Lower leg skin (tissue), 3 donors: ENCODE data around the gene MAGOH.

Source experiments
- POLR2A ChIP-seq, 2 donors: fragments of 450-650 bp; IDR thresholded peaks; one replicate each; pipeline ENCODE4 v1.6.1; 2016 to 2017; ENCODE audit warnings: antibody characterized with exemption in 2 of 2, mild to moderate bottlenecking in 1 of 2, moderate library complexity in 1 of 2
- TF ChIP-seq, protein P1 (sequence below), 3 donors: fragments of 450-650 bp; IDR thresholded peaks; one replicate each; pipeline ENCODE4 v1.5.1; 2016; ENCODE audit warnings: antibody characterized with exemption in 3 of 3, mild to moderate bottlenecking in 3 of 3, moderate library complexity in 2 of 3

DNA sequence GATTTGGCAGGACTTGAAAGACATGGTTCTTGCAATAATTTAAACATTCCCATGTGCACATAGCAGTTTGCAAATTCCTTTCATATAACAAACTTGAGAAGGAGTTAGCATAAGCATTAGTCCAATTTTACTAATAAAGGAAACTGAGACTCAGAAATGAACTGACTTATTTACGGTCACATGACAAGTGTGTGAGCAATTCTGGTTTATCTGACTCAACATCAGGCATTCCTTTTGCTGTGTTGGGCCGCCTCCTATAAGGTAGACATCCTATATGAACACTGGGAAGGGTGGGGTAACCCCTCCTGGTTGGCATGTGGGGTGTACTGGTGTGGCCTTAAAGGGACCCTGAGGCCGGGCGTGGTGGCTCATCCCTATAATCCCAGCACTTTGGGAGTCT lies 50.2 kb downstream of the MAGOH start:
- TF ChIP-seq POLR2A (IDR thresholded peaks at IDR 0.05): no peak
- TF ChIP-seq, protein P1, sequence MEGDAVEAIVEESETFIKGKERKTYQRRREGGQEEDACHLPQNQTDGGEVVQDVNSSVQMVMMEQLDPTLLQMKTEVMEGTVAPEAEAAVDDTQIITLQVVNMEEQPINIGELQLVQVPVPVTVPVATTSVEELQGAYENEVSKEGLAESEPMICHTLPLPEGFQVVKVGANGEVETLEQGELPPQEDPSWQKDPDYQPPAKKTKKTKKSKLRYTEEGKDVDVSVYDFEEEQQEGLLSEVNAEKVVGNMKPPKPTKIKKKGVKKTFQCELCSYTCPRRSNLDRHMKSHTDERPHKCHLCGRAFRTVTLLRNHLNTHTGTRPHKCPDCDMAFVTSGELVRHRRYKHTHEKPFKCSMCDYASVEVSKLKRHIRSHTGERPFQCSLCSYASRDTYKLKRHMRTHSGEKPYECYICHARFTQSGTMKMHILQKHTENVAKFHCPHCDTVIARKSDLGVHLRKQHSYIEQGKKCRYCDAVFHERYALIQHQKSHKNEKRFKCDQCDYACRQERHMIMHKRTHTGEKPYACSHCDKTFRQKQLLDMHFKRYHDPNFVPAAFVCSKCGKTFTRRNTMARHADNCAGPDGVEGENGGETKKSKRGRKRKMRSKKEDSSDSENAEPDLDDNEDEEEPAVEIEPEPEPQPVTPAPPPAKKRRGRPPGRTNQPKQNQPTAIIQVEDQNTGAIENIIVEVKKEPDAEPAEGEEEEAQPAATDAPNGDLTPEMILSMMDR (IDR thresholded peaks at IDR 0.05): no peak
